Subcutaneous adipose tissue (tissue), 4 donors: ENCODE measurements around the gene INPP5A. TPM values are rescaled to one million over a fixed set of nuclear protein-coding genes. Genes with fewer than 3 reads are reported as not detected.

Source experiments
- total RNA-seq, 4 donors: library from RNA; depleted of rRNA; stranded (reverse); fragments of >200 nt; gene quantifications; one replicate each; pipeline ENCODE4 v1.1.0, GENCODE V29; 2016
- TF ChIP-seq, protein P1 (sequence below): fragments of 450-650 bp; IDR thresholded peaks from one replicate; pipeline ENCODE4 v1.5.1; 2016; ENCODE audit warnings: low read depth, mild to moderate bottlenecking, control low read depth, antibody characterized with exemption, moderate library complexity

INPP5A gene
- total RNA-seq, 4 donors from 2014 or later: 23.1 to 34.1 (median 31.6) TPM

DNA sequence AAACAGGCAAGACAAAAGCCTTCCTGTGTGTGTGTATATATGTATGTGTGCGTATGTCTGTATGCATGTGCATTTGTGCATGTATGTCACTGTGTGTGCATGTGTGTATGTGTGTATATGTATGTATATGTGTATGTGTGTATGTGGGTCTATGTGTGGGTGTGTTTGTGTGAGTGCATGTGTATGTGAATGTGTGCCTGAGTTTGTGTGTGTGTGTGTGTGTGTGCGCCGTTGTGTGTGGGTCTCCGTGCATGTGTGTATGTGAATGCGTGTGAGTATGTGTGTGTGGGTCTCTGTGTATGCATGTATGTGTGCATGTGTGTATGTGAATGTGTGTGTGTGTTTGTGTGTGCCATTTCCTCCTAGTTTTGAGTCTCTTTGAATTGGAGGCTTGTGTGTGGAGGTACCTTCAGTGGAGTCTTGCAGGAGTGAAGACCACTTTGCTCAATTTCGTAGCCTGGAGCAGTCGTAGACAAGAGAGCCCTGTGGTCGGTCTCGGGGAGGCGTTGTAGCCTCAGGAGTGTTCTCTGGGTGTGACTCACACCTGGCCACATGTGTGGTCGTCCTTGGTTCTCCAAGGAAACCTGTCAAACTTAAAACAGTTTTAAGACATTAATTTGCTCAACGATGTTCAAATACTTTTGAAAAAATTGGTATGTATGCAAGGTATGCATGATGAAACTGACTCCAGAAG lies 28.1 kb downstream of the INPP5A start:
- TF ChIP-seq, protein P1, sequence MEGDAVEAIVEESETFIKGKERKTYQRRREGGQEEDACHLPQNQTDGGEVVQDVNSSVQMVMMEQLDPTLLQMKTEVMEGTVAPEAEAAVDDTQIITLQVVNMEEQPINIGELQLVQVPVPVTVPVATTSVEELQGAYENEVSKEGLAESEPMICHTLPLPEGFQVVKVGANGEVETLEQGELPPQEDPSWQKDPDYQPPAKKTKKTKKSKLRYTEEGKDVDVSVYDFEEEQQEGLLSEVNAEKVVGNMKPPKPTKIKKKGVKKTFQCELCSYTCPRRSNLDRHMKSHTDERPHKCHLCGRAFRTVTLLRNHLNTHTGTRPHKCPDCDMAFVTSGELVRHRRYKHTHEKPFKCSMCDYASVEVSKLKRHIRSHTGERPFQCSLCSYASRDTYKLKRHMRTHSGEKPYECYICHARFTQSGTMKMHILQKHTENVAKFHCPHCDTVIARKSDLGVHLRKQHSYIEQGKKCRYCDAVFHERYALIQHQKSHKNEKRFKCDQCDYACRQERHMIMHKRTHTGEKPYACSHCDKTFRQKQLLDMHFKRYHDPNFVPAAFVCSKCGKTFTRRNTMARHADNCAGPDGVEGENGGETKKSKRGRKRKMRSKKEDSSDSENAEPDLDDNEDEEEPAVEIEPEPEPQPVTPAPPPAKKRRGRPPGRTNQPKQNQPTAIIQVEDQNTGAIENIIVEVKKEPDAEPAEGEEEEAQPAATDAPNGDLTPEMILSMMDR: no peak

DNA sequence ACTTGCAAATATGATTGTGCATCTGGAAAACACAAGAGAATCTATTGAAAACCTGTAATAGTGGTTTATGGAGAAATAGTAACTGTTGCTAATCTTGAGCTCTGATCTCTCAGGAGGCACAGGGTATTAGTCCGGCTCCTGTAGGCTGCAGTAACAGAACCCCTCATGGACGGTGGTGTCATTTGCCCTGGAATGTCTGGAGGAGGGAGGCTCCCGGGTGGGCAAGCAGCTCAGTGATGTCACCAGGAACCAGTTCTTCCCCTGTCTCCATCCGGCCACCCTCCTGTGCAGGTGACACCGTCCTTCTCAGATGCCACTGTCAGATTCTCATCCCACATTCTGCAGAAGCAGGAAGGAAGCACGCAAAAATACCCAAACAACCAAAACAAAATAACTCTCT lies 29.3 kb downstream of the INPP5A start:
- TF ChIP-seq, protein P1: no peak

DNA sequence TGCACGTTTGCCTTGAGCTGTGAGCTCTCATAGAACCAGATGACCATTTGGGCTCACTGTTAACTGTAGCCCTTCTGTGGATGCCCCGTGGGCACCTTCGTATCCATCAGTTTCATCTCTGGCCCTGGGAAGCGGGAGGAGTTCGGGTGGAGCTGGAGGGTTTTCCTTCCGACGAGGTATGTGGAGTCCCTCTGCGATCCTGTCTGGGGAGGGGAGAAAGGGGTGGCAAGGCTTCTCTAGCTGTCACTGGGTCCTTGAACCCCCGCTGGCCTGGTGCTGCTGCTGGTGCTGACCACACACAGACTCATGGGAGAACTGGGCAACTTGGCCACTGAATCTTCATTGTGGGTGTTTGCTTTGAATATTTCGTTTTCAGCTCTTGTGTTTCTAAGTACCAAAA lies 32.7 kb downstream of the INPP5A start:
- TF ChIP-seq, protein P1: no peak

GRCh38 chr10:132570771-132571649 lies 33.4 kb downstream of the INPP5A start:
- TF ChIP-seq, protein P1: no peak

DNA sequence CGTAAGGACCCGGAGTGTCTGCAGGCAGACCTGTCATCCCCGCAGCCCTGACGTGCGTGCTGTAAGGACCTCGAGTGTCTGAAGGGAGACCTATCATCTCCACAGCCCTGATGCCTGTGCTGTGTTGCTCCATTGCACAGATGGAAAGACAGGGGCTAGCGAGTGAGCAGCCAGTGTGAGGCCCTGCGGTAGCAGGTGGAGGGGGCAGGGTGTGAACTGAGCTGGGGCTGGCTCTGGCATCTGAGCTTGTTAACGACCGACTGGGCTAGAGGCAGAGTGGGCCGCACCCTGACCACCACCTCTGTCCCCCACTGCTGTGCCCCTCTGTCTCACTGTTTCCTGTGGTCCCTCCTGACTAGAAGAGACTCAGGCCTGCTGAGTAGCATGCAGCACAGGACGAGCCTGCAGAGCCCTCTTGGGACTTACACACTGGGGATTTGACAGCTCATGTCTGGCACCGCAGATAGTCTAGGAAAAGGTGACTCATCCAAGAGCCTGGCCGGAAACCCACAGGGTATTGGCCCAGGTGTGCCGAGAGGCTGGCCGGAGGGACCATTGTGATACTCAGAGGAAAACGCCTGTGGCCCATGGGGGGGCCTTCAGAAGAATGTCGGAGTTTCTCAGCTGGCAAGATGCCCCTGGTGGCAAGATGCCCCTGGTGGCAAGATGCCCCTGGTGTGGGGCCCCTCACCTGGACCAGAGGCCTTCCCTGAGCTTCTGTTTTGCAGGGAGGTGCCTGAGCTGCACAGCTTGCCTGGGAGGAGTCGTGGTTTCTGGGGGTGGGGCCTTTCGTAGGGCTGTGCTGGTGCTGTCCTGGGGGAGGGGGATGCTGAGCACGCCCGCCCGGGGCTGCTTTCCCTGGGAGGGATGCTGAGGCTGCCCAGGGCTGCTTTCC lies 34.3 kb downstream of the INPP5A start:
- TF ChIP-seq, protein P1: no peak

DNA sequence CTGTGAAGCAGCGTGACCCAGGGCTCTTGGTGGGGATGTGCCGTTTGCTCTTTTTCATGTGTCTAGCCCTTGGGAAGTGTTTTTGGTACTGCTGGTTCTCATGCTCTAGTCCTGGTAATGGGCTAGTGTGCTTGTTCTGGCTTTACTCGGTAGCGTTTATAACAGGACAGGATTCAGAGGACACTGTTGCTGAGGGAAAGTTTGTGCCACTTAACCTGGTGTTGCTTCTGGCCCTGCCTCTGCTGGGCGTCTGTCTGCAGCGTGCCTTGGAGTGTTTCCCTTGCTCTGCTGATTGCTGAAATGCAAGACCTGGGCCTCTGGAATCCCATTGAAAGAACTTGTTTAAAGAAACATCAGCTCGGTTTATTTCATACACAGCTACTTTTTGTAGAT lies 35.0 kb downstream of the INPP5A start:
- TF ChIP-seq, protein P1: no peak
